ENCODE data around the gene KIRREL3.

- TF ChIP-seq EZH2 (IDR thresholded peaks at IDR 0.05; ENCODE audit: low read length, unreplicated experiment) (no peak), CTCF (conservative IDR thresholded peaks at IDR 0.05; ENCODE audit: low read depth, low read length) (no peak)
Observed at GRCh38 chr11:126754591-126755426, 245.8 kb downstream of the KIRREL3 start.

Measured in PC-3 (cell line).